Measurements from ENCODE around the gene CYTH4. TPM values are rescaled to one million over a fixed set of nuclear protein-coding genes. Genes with fewer than 3 reads are reported as not detected.

Gene CYTH4
- total RNA-seq, 1 experiment from 2014 or later, result 0.15 TPM

- ATAC-seq (no peak; the same call in none of the 2 replicates), DNase-seq (ENCODE audit: low spot score) (no peak)
- Mint-ChIP-seq H3K27me3 (ENCODE audit: low read depth) (peaks cover 10% of the 10 kb centered on the region), H3K36me3 (no peaks in the 10 kb centered on the region), H3K9me3 (no peaks in the 10 kb centered on the region), H3K4me3 (no peak overlapping the region), H3K27ac (no peak overlapping the region), H3K4me1 (peaks cover 34% of the 10 kb centered on the region)
- CTCF ChIA-PET, result no interaction called here
- TF ChIP-seq, protein P1, sequence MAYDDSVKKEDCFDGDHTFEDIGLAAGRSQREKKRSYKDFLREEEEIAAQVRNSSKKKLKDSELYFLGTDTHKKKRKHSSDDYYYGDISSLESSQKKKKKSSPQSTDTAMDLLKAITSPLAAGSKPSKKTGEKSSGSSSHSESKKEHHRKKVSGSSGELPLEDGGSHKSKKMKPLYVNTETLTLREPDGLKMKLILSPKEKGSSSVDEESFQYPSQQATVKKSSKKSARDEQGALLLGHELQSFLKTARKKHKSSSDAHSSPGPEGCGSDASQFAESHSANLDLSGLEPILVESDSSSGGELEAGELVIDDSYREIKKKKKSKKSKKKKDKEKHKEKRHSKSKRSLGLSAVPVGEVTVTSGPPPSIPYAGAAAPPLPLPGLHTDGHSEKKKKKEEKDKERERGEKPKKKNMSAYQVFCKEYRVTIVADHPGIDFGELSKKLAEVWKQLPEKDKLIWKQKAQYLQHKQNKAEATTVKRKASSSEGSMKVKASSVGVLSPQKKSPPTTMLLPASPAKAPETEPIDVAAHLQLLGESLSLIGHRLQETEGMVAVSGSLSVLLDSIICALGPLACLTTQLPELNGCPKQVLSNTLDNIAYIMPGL (CRISPR knock-in tag; IDR thresholded peaks at IDR 0.05), result no peak
- TF ChIP-seq ZNF281 (CRISPR knock-in tag; IDR thresholded peaks at IDR 0.05) (no peak), FOXJ3 (CRISPR knock-in tag; IDR thresholded peaks at IDR 0.05; ENCODE audit: borderline replicate concordance) (no peak), RORB (CRISPR knock-in tag; IDR thresholded peaks at IDR 0.05) (no peak), CREB1 (CRISPR knock-in tag; IDR thresholded peaks at IDR 0.05) (no peak), IRF1 (CRISPR knock-in tag; IDR thresholded peaks at IDR 0.05) (no peak), CBFB (CRISPR knock-in tag; IDR thresholded peaks at IDR 0.05; ENCODE audit: low read depth) (no peak), SOX15 (CRISPR knock-in tag; IDR thresholded peaks at IDR 0.05) (no peak)
- TF ChIP-seq, protein P2, sequence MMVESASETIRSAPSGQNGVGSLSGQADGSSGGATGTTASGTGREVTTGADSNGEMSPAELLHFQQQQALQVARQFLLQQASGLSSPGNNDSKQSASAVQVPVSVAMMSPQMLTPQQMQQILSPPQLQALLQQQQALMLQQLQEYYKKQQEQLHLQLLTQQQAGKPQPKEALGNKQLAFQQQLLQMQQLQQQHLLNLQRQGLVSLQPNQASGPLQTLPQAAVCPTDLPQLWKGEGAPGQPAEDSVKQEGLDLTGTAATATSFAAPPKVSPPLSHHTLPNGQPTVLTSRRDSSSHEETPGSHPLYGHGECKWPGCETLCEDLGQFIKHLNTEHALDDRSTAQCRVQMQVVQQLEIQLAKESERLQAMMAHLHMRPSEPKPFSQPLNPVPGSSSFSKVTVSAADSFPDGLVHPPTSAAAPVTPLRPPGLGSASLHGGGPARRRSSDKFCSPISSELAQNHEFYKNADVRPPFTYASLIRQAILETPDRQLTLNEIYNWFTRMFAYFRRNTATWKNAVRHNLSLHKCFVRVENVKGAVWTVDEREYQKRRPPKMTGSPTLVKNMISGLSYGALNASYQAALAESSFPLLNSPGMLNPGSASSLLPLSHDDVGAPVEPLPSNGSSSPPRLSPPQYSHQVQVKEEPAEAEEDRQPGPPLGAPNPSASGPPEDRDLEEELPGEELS (CRISPR knock-in tag; IDR thresholded peaks at IDR 0.05), result no peak
- TF ChIP-seq, protein P3, sequence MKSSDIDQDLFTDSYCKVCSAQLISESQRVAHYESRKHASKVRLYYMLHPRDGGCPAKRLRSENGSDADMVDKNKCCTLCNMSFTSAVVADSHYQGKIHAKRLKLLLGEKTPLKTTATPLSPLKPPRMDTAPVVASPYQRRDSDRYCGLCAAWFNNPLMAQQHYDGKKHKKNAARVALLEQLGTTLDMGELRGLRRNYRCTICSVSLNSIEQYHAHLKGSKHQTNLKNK (CRISPR knock-in tag; IDR thresholded peaks at IDR 0.05), result no peak
- POLR2A ChIA-PET, result no interaction called here
Observed at GRCh38 chr22:37302674-37303555, 20.6 kb downstream of the CYTH4 start.

GRCh38 chr22:37303821-37304274 lies 21.5 kb downstream of the CYTH4 start:
- Mint-ChIP-seq H3K36me3 (no peaks in the 10 kb centered on the region), H3K27ac (no peak overlapping the region), H3K9me3 (no peaks in the 10 kb centered on the region), H3K4me3 (no peak overlapping the region), H3K27me3 (ENCODE audit: low read depth) (peaks cover 10% of the 10 kb centered on the region), H3K4me1 (peaks cover 38% of the 10 kb centered on the region)
- TF ChIP-seq, protein P4, sequence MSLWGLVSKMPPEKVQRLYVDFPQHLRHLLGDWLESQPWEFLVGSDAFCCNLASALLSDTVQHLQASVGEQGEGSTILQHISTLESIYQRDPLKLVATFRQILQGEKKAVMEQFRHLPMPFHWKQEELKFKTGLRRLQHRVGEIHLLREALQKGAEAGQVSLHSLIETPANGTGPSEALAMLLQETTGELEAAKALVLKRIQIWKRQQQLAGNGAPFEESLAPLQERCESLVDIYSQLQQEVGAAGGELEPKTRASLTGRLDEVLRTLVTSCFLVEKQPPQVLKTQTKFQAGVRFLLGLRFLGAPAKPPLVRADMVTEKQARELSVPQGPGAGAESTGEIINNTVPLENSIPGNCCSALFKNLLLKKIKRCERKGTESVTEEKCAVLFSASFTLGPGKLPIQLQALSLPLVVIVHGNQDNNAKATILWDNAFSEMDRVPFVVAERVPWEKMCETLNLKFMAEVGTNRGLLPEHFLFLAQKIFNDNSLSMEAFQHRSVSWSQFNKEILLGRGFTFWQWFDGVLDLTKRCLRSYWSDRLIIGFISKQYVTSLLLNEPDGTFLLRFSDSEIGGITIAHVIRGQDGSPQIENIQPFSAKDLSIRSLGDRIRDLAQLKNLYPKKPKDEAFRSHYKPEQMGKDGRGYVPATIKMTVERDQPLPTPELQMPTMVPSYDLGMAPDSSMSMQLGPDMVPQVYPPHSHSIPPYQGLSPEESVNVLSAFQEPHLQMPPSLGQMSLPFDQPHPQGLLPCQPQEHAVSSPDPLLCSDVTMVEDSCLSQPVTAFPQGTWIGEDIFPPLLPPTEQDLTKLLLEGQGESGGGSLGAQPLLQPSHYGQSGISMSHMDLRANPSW (CRISPR knock-in tag; conservative IDR thresholded peaks at IDR 0.05; ENCODE audit: low read depth), result no peak
- TF ChIP-seq ZNF263 (CRISPR knock-in tag; IDR thresholded peaks at IDR 0.05; ENCODE audit: low read depth), result peak; percentile 22; the same call in 1 of the 2 replicates
- CTCF ChIA-PET, result interaction anchor here (1.2 to 2.1 kb wide), 6 partner anchors 30 to 183 kb away, joined by 3 to 10 read pairs (median 6); partner anchors contain the start of gene MFNG
- no peak for ATAC-seq
- no peak for DNase-seq (ENCODE audit: low spot score)
- POLR2A ChIA-PET, result no interaction called here
